ENCODE results near the gene HOXD12. TPM values are rescaled to one million over a fixed set of nuclear protein-coding genes. Genes with fewer than 3 reads are reported as not detected.

Gene HOXD12
- total RNA-seq, 2 donors from 2014 or later = 0.36 TPM; not detected in 1

DNA sequence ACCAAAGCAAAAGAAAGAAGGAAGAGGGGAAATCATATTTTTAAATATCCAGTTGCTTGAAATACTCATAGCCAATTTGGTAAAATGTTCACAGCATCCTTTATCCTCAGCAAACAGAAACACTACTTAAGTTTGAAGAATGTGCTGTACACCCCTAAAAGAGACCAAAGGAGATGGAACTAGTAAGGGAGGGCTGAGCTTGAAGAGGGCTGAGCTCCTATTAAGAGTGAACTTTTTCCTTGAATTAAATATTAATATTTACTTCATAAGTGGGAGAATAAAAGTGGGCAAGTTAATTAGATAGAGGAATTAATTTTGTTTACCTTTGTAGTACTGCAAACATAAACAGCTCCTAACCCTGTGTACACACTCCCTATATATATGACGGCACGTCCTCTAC is 22.8 kb upstream of the HOXD12 start:
- WGBS = 60% methylated on average over 2 of the region's 2 CpGs

DNA sequence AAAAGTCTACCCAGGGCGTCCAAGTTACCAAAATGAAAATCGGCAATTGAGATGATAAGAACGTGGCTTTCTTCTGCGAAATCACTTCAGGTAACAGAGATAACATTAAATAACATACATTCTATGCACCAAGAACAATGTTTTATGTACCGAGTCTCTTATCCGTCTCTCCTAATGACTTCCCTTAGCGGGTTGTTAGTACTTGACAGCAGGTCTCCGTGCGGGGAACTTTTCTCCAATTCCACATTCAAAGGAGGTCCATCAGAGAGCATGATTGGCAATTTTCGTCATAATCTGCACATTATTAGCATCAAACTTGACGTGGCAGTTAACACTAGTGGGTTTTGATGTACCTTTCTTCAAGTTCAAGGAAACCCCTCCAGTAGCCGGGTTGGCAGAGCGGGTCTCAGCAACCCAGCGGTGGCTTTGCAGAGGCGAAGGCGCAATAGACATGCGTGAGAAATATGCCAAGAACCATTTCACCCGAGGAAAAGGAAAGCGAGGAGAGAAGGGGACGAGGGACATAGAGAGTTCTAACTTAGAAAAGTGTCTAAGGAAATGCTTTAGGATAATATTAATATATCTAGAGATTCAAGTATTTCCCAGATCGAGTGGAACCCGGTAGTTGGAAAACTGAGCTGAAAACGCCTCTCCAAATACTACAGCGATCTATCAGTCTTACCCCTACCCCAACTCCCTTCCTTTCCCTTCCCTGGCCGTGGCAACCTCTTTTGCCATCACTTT is 20.9 kb upstream of the HOXD12 start:
- intact Hi-C loops (cut with DNase I) = loop anchor here (5.0 kb wide), 1 partner anchor 76 kb away; the partner anchor contains the start of gene LNPK
- peaks cover 28% of the 10 kb centered on the region for H3K27me3 ChIP-seq (replicated peaks; ENCODE audit: insufficient read depth)
- WGBS = 39% methylated on average over 25 of the region's 25 CpGs

More for the DNA sequence above, 22.8 kb upstream of the HOXD12 start:
- intact Hi-C loops (cut with DNase I) = loop anchor here (5.0 kb wide), 1 partner anchor 74 kb away; the partner anchor contains the start of gene LNPK
- no peak for DNase-seq (ENCODE audit: low spot score)
- H3K36me3 ChIP-seq = no peaks in the 10 kb centered on the region
- no peak overlapping the region for H3K4me3 ChIP-seq
- H3K27me3 ChIP-seq (replicated peaks; ENCODE audit: insufficient read depth) = peaks cover 13% of the 10 kb centered on the region
- H3K9me3 ChIP-seq = no peaks in the 10 kb centered on the region
- H3K4me1 ChIP-seq (replicated peaks) = no peaks in the 10 kb centered on the region
- no peak overlapping the region for H3K27ac ChIP-seq
- TF ChIP-seq POLR2AphosphoS5 (IDR thresholded peaks at IDR 0.05) = no peak
- TF ChIP-seq, protein P1, sequence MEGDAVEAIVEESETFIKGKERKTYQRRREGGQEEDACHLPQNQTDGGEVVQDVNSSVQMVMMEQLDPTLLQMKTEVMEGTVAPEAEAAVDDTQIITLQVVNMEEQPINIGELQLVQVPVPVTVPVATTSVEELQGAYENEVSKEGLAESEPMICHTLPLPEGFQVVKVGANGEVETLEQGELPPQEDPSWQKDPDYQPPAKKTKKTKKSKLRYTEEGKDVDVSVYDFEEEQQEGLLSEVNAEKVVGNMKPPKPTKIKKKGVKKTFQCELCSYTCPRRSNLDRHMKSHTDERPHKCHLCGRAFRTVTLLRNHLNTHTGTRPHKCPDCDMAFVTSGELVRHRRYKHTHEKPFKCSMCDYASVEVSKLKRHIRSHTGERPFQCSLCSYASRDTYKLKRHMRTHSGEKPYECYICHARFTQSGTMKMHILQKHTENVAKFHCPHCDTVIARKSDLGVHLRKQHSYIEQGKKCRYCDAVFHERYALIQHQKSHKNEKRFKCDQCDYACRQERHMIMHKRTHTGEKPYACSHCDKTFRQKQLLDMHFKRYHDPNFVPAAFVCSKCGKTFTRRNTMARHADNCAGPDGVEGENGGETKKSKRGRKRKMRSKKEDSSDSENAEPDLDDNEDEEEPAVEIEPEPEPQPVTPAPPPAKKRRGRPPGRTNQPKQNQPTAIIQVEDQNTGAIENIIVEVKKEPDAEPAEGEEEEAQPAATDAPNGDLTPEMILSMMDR (IDR thresholded peaks at IDR 0.05) = no peak
- TF ChIP-seq POLR2A (IDR thresholded peaks at IDR 0.05) = no peak

GRCh38 chr2:176079285-176079830 is 20.2 kb upstream of the HOXD12 start:
- TF ChIP-seq POLR2AphosphoS5 (IDR thresholded peaks at IDR 0.05) (no peak), POLR2A (IDR thresholded peaks at IDR 0.05) (no peak)
- TF ChIP-seq, protein P1 (IDR thresholded peaks at IDR 0.05) = no peak
- no peaks in the 10 kb centered on the region for H3K36me3 ChIP-seq
- H3K27me3 ChIP-seq (replicated peaks; ENCODE audit: insufficient read depth) = peaks cover 28% of the 10 kb centered on the region
- H3K27ac ChIP-seq = peak overlapping the region; percentile 55 to 59
- 12% methylated on average over 30 of the region's 30 CpGs for WGBS
- H3K4me1 ChIP-seq (replicated peaks) = no peaks in the 10 kb centered on the region
- H3K4me3 ChIP-seq = peak overlapping the region; percentile 12 to 33
- intact Hi-C loops (cut with DNase I) = loop anchor here (5.0 kb wide), 1 partner anchor 77 kb away; the partner anchor contains the start of gene LNPK
- DNase-seq (ENCODE audit: low spot score) = no peak
- no peaks in the 10 kb centered on the region for H3K9me3 ChIP-seq

More for the DNA sequence above, 20.9 kb upstream of the HOXD12 start:
- peak overlapping the region; percentile 55 to 59 for H3K27ac ChIP-seq
- peak overlapping the region; percentile 12 to 33 for H3K4me3 ChIP-seq
- no peaks in the 10 kb centered on the region for H3K4me1 ChIP-seq (replicated peaks)
- no peak for DNase-seq (ENCODE audit: low spot score)
- H3K9me3 ChIP-seq = no peaks in the 10 kb centered on the region
- no peaks in the 10 kb centered on the region for H3K36me3 ChIP-seq
- TF ChIP-seq, protein P1 (IDR thresholded peaks at IDR 0.05) = no peak
- TF ChIP-seq POLR2AphosphoS5 (IDR thresholded peaks at IDR 0.05) = no peak
- TF ChIP-seq POLR2A (IDR thresholded peaks at IDR 0.05) = no peak

GRCh38 chr2:176079831-176080539 is 19.6 kb upstream of the HOXD12 start:
- Histone ChIP-seq H3K4me1 (replicated peaks) (no peaks in the 10 kb centered on the region), H3K9me3 (no peaks in the 10 kb centered on the region), H3K4me3 (peak overlapping the region; percentile 12 to 33), H3K27ac (peak overlapping the region; percentile 77 to 82), H3K27me3 (replicated peaks; ENCODE audit: insufficient read depth) (peaks cover 28% of the 10 kb centered on the region), H3K36me3 (no peaks in the 10 kb centered on the region)
- WGBS = 6% methylated on average over 66 of the region's 86 CpGs
- DNase-seq (ENCODE audit: low spot score) = no peak
- TF ChIP-seq, protein P1 (IDR thresholded peaks at IDR 0.05) = peak; percentile 64 to 94 (median 80)
- TF ChIP-seq POLR2AphosphoS5 (IDR thresholded peaks at IDR 0.05) = no peak
- intact Hi-C loops (cut with DNase I) = loop anchor here (5.0 kb wide), 1 partner anchor 78 kb away; the partner anchor contains the start of gene LNPK

Data from prostate gland (tissue), 2 donors.